ENCODE results near the gene MACROD1.

- TF ChIP-seq CTCF (optimal IDR thresholded peaks at IDR 0.05 in 1 of 3, IDR thresholded peaks at IDR 0.05 in 1 of 3, conservative IDR thresholded peaks at IDR 0.05 in 1 of 3; ENCODE audit: extremely low read depth in 1 of 3, insufficient read depth in 2 of 3, low read length in 3 of 3), result peak; percentile 16 to 42 (median 31)
- TF ChIP-seq EZH2 (IDR thresholded peaks at IDR 0.05; ENCODE audit: low read length), result no peak
These were observed 19.3 kb upstream of the MACROD1 start for GRCh38 chr11:64185175-64185692.

All from keratinocyte (primary cell).